Measurements from ENCODE around the gene C22orf23.

GRCh38 chr22:37929390-37929789 lies 24.0 kb downstream of the C22orf23 start:
- TF ChIP-seq CTCF (IDR thresholded peaks at IDR 0.05; ENCODE audit: low read depth, low read length) = no peak
- TF ChIP-seq EZH2phosphoT487 (IDR thresholded peaks at IDR 0.05; ENCODE audit: low read depth) = no peak
